Measurements from ENCODE around the gene RIMBP2.

Gene RIMBP2

DNA sequence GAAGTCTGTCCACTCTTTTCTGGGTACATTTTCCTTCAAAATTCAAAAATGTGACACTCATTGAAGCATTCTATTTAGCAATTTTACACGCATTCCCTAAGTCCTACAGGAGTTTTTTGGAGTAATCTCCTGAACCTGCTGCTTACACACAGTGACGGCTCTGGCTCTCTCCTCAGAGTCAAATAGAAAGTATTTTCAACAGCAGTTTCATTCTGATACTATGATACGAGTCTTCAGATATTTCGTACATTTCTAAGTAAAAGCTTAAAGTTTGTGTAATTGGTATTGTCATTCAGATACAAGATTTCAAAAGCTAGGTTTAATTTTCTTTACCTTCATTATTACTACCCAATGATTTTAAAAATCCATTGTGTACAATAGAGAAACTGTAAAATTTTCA, 342.0 kb downstream of the RIMBP2 start:
- no peaks in the 10 kb centered on the region for H3K27me3 ChIP-seq (ENCODE audit: control insufficient read depth, insufficient read depth, low read length, poor library complexity, severe bottlenecking)
- 97 to 98% methylated on average over 2 to 3 of the region's 4 CpGs for WGBS, 2 experiments
- H3K4me1 ChIP-seq (ENCODE audit: control insufficient read depth, insufficient read depth, low read length): no peaks in the 10 kb centered on the region
- no peak overlapping the region for H3K4me3 ChIP-seq (ENCODE audit: insufficient read depth, low read depth, low read length)
- H3K36me3 ChIP-seq (ENCODE audit: control insufficient read depth, insufficient read depth, low read length): no peaks in the 10 kb centered on the region
- H3K9me3 ChIP-seq (ENCODE audit: control insufficient read depth, low read length): no peaks in the 10 kb centered on the region
- no peak overlapping the region for H3K27ac ChIP-seq (ENCODE audit: insufficient read depth, low read depth, low read length, poor library complexity, severe bottlenecking)

DNA sequence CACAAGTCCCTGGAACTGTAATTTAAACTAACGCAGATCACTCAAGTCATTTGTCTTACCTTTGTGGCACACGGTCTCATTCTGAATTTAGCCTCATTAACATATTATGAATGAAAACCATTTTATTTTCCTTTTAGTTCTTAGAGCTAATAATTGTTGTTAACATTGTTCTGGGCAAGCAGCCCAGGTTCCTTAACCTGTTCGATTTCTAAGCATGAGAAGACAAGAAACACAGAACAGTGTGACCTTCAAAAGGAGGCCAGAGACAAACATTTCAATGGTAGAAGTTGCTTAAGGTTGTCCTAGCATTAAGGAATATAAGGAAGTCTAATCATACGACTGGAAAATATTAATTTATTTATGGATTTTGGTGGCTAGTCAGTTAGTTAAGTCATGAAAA, 343.2 kb downstream of the RIMBP2 start:
- no peak overlapping the region for H3K27ac ChIP-seq (ENCODE audit: insufficient read depth, low read depth, low read length, poor library complexity, severe bottlenecking)
- no peaks in the 10 kb centered on the region for H3K9me3 ChIP-seq (ENCODE audit: control insufficient read depth, low read length)
- H3K4me3 ChIP-seq (ENCODE audit: insufficient read depth, low read depth, low read length): no peak overlapping the region
- 84 to 93% methylated on average over 4 of the region's 4 CpGs for WGBS, 2 experiments
- H3K36me3 ChIP-seq (ENCODE audit: control insufficient read depth, insufficient read depth, low read length): no peaks in the 10 kb centered on the region
- no peaks in the 10 kb centered on the region for H3K27me3 ChIP-seq (ENCODE audit: control insufficient read depth, insufficient read depth, low read length, poor library complexity, severe bottlenecking)
- H3K4me1 ChIP-seq (ENCODE audit: control insufficient read depth, insufficient read depth, low read length): no peaks in the 10 kb centered on the region

DNA sequence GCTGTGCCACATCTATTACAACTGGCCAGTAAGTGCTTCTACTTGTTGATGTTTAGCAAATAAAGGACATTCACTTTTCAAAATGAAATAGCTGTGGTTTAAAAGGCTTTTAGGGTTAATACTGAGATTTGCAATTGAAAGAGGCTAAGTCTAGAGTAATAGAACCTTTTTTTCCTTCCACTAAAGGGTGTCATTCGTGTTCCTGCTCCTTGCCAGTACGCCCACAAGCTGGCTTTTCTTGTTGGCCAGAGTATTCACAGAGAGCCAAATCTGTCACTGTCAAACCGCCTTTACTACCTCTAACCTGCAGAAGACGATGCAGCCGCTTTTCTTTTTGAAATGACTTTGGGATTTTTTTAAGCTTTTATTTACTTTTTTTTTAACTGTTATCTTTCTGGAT, 344.8 kb downstream of the RIMBP2 start:
- Histone ChIP-seq H3K27ac (ENCODE audit: insufficient read depth, low read depth, low read length, poor library complexity, severe bottlenecking) (no peak overlapping the region), H3K4me1 (ENCODE audit: control insufficient read depth, insufficient read depth, low read length) (no peaks in the 10 kb centered on the region), H3K9me3 (ENCODE audit: control insufficient read depth, low read length) (no peaks in the 10 kb centered on the region), H3K36me3 (ENCODE audit: control insufficient read depth, insufficient read depth, low read length) (no peaks in the 10 kb centered on the region), H3K27me3 (ENCODE audit: control insufficient read depth, insufficient read depth, low read length, poor library complexity, severe bottlenecking) (no peaks in the 10 kb centered on the region), H3K4me3 (ENCODE audit: insufficient read depth, low read depth, low read length) (no peak overlapping the region)
- 44 to 59% methylated on average over 3 to 5 of the region's 5 CpGs for WGBS, 2 experiments

DNA sequence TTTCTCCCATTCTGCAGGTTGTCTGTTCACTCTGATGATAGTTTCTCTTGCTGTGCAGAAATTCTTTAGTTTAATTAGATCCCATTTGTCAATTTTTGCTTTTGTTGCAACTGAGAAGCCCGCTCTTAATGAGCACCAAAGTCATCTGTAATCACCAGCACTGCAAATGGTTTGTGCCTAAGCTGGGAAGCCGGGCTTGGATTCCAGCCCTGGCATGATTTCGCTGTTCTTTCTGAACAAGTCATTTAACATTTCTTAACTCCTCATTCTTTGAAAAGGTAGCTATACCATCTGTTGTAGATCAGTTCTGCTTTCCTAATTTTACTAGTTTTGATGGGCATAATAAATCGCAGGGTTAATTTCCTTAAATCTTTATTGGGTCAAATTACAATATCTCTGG, 346.3 kb downstream of the RIMBP2 start:
- no peaks in the 10 kb centered on the region for H3K9me3 ChIP-seq (ENCODE audit: control insufficient read depth, low read length)

DNA sequence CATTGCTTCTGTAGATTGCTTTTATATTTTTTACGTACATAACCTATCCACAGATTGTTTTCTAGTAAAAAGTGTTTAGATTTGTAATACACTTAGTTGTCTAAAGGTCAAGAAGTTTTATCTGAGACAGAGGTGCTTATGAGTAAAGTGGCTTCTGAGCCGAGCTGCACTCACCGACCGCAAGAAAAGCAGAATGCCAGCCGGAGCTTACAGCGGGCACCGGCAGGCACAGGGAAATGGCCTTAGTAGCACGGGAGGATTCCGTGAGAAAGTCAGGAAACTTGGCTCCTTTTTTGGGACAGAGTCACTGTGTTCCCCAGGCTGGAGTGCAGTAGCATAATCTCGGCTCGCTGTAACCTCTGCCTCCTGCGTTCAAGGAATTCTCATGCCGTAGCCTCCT, 348.6 kb downstream of the RIMBP2 start:
- Histone ChIP-seq H3K36me3 (ENCODE audit: control insufficient read depth, insufficient read depth, low read length) (no peaks in the 10 kb centered on the region), H3K9me3 (ENCODE audit: control insufficient read depth, low read length) (no peaks in the 10 kb centered on the region), H3K4me1 (ENCODE audit: control insufficient read depth, insufficient read depth, low read length) (no peaks in the 10 kb centered on the region), H3K4me3 (ENCODE audit: insufficient read depth, low read depth, low read length) (no peak overlapping the region), H3K27me3 (ENCODE audit: control insufficient read depth, insufficient read depth, low read length, poor library complexity, severe bottlenecking) (no peaks in the 10 kb centered on the region), H3K27ac (ENCODE audit: insufficient read depth, low read depth, low read length, poor library complexity, severe bottlenecking) (no peak overlapping the region)
- 87 to 88% methylated on average over 12 of the region's 13 CpGs for WGBS, 2 experiments

More for the DNA sequence above, 346.3 kb downstream of the RIMBP2 start:
- H3K27me3 ChIP-seq (ENCODE audit: control insufficient read depth, insufficient read depth, low read length, poor library complexity, severe bottlenecking): no peaks in the 10 kb centered on the region
- no peak overlapping the region for H3K4me3 ChIP-seq (ENCODE audit: insufficient read depth, low read depth, low read length)
- H3K4me1 ChIP-seq (ENCODE audit: control insufficient read depth, insufficient read depth, low read length): no peaks in the 10 kb centered on the region
- H3K27ac ChIP-seq (ENCODE audit: insufficient read depth, low read depth, low read length, poor library complexity, severe bottlenecking): no peak overlapping the region
- no peaks in the 10 kb centered on the region for H3K36me3 ChIP-seq (ENCODE audit: control insufficient read depth, insufficient read depth, low read length)
- WGBS, 2 experiments: 95 to 97% methylated on average over 4 of the region's 4 CpGs

DNA sequence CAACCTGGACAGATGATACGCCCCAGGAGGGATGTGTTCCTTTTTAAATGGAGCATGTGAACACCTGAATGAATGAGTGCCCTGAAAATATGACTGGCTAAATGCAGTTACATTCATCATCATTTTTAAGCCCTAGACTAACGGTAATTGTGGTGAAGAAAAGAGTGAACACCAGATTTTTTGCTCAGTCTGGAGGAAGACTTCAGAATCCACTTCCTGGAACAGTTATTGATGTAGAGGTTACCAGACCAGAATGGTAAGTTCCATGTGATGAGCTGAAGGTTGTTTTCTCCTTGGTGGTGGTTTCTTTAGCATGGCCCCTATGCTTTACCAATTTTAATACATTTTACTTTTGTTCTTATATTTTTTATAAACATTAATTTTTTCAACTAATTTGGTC, 349.1 kb downstream of the RIMBP2 start:
- WGBS, 2 experiments: 100% methylated on average over 2 of the region's 2 CpGs
- Histone ChIP-seq H3K27me3 (ENCODE audit: control insufficient read depth, insufficient read depth, low read length, poor library complexity, severe bottlenecking) (no peaks in the 10 kb centered on the region), H3K4me3 (ENCODE audit: insufficient read depth, low read depth, low read length) (no peak overlapping the region), H3K9me3 (ENCODE audit: control insufficient read depth, low read length) (no peaks in the 10 kb centered on the region), H3K27ac (ENCODE audit: insufficient read depth, low read depth, low read length, poor library complexity, severe bottlenecking) (no peak overlapping the region), H3K36me3 (ENCODE audit: control insufficient read depth, insufficient read depth, low read length) (no peaks in the 10 kb centered on the region), H3K4me1 (ENCODE audit: control insufficient read depth, insufficient read depth, low read length) (no peaks in the 10 kb centered on the region)

DNA sequence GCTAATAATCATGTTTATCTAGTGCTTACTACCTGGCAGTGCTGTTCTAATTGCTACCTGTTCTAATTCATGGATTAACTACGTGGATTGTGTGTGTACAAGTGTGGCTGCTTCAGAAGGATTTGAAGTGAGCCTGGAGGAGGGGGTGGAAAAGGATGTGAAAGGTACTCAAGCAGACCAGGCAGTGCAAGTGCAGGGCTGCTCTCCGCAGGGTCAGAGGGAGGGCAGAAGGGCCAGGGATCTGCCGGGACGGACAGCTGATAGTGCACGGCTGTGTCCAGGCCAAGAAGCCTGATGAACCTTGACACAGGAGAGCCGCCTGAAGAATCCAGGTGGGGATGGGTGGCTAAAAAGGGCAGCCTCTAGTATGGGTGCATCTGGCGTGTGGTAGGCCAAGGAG, 349.9 kb downstream of the RIMBP2 start:
- no peaks in the 10 kb centered on the region for H3K9me3 ChIP-seq (ENCODE audit: control insufficient read depth, low read length)
- WGBS, 2 experiments: 93% methylated on average over 7 of the region's 7 CpGs
- no peaks in the 10 kb centered on the region for H3K36me3 ChIP-seq (ENCODE audit: control insufficient read depth, insufficient read depth, low read length)
- H3K4me1 ChIP-seq (ENCODE audit: control insufficient read depth, insufficient read depth, low read length): no peaks in the 10 kb centered on the region
- H3K4me3 ChIP-seq (ENCODE audit: insufficient read depth, low read depth, low read length): no peak overlapping the region
- no peak overlapping the region for H3K27ac ChIP-seq (ENCODE audit: insufficient read depth, low read depth, low read length, poor library complexity, severe bottlenecking)
- H3K27me3 ChIP-seq (ENCODE audit: control insufficient read depth, insufficient read depth, low read length, poor library complexity, severe bottlenecking): no peaks in the 10 kb centered on the region

DNA sequence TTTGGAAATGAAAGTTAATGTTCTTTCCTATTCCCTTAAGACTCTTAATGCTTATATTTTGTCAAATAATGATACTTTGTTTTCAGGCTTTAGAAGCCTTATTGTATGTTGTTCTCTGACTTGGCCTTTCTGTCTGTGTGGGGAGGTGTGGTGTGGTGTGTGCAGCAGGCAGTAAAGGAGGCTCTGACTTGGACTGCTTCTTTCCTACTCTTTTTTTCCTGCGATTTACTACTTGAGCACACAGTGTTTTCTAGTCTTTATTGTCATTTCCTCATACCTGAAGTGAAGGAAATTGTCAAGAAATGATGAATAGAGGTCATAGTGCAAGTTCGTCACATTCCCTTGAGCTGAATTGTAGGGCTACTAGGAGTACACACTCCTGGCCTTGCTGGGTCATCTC, 351.5 kb downstream of the RIMBP2 start:
- Histone ChIP-seq H3K4me3 (ENCODE audit: insufficient read depth, low read depth, low read length) (no peak overlapping the region), H3K27ac (ENCODE audit: insufficient read depth, low read depth, low read length, poor library complexity, severe bottlenecking) (no peak overlapping the region), H3K36me3 (ENCODE audit: control insufficient read depth, insufficient read depth, low read length) (no peaks in the 10 kb centered on the region), H3K4me1 (ENCODE audit: control insufficient read depth, insufficient read depth, low read length) (no peaks in the 10 kb centered on the region), H3K9me3 (ENCODE audit: control insufficient read depth, low read length) (no peaks in the 10 kb centered on the region), H3K27me3 (ENCODE audit: control insufficient read depth, insufficient read depth, low read length, poor library complexity, severe bottlenecking) (no peaks in the 10 kb centered on the region)
- 93% methylated on average over 1 of the region's 2 CpGs for WGBS, 2 experiments

DNA sequence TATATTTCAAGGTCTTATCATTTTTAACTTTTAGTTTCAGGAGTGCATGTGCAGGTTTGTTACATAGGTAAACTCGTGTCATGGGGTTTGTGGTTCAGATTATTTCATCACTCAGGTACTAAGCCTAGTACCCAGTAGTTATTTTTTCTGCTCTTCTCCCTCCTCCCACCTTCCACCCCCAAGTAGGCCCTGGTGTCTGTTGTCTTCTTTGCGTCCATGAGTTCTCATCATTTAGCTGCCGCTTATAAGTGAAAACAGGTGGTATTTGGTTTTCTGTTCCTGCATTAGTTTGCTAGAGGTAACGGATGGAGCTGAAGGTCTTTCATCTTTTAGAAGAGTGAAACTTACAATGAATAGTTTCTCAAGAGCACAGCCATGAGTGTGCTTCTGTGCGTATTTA, 354.0 kb downstream of the RIMBP2 start:
- WGBS, 2 experiments: 95 to 97% methylated on average over 5 of the region's 5 CpGs
- Histone ChIP-seq H3K27me3 (ENCODE audit: control insufficient read depth, insufficient read depth, low read length, poor library complexity, severe bottlenecking) (no peaks in the 10 kb centered on the region), H3K9me3 (ENCODE audit: control insufficient read depth, low read length) (no peaks in the 10 kb centered on the region), H3K4me1 (ENCODE audit: control insufficient read depth, insufficient read depth, low read length) (no peaks in the 10 kb centered on the region), H3K36me3 (ENCODE audit: control insufficient read depth, insufficient read depth, low read length) (no peaks in the 10 kb centered on the region), H3K4me3 (ENCODE audit: insufficient read depth, low read depth, low read length) (no peak overlapping the region), H3K27ac (ENCODE audit: insufficient read depth, low read depth, low read length, poor library complexity, severe bottlenecking) (no peak overlapping the region)

DNA sequence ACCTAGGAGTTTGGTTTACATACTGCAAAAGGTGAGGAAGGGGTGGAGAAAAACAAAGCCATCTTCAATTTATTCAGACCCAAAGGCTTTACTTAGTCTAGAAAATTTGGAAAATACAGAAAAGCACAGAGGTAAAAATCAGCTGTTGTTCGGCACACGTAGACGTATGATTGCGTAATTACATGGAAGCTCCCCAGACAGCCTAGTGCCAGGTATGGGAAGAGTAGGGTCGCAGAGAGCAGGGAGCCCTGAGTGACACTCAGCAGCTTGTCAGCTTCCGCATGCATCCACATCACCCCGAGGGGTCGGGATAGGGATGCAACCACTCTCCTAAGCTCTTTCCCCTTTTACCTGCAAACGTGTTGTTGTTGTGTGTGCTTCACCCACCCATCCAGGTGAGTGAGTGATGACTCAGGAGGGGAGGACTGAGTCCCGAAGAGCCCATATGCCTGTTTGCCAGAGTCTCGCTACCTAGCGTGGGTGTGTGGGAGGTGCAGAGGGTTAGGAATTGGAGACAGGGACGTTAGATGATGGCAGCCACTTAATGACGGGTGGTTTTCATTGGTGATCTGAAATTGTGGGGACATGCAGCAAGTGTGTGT, 358.3 kb downstream of the RIMBP2 start:
- Histone ChIP-seq H3K4me3 (ENCODE audit: insufficient read depth, low read depth, low read length) (no peak overlapping the region), H3K4me1 (ENCODE audit: control insufficient read depth, insufficient read depth, low read length) (no peaks in the 10 kb centered on the region), H3K9me3 (ENCODE audit: control insufficient read depth, low read length) (no peaks in the 10 kb centered on the region), H3K36me3 (ENCODE audit: control insufficient read depth, insufficient read depth, low read length) (no peaks in the 10 kb centered on the region), H3K27me3 (ENCODE audit: control insufficient read depth, insufficient read depth, low read length, poor library complexity, severe bottlenecking) (no peaks in the 10 kb centered on the region), H3K27ac (ENCODE audit: insufficient read depth, low read depth, low read length, poor library complexity, severe bottlenecking) (no peak overlapping the region)
- 73 to 76% methylated on average over 14 of the region's 14 CpGs for WGBS, 2 experiments

DNA sequence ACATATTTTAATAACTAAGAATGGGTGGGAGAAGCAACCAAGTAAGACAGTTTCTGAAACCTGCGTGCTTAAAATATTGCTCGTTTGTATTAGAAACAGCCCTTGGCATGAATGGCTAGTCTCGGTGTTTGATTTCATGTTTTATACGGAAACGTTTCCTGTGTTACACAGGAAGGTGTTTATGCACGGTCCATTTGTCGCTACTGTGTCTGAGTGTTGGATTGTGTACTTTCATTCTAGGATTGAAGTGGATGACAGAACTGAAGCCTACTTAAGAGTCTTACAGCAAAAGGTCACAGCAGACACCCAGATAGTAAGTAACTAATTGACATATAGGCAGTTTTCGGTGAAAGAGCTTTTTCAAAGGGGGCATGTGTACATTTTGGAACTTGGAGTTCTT, 358.9 kb downstream of the RIMBP2 start:
- Histone ChIP-seq H3K4me1 (ENCODE audit: control insufficient read depth, insufficient read depth, low read length) (no peaks in the 10 kb centered on the region), H3K36me3 (ENCODE audit: control insufficient read depth, insufficient read depth, low read length) (no peaks in the 10 kb centered on the region)
- WGBS, 2 experiments: 93 to 95% methylated on average over 8 of the region's 8 CpGs

More for the DNA sequence above, 358.9 kb downstream of the RIMBP2 start:
- H3K9me3 ChIP-seq (ENCODE audit: control insufficient read depth, low read length): no peaks in the 10 kb centered on the region
- H3K27ac ChIP-seq (ENCODE audit: insufficient read depth, low read depth, low read length, poor library complexity, severe bottlenecking): no peak overlapping the region
- H3K27me3 ChIP-seq (ENCODE audit: control insufficient read depth, insufficient read depth, low read length, poor library complexity, severe bottlenecking): no peaks in the 10 kb centered on the region
- no peak overlapping the region for H3K4me3 ChIP-seq (ENCODE audit: insufficient read depth, low read depth, low read length)

Measured in ectodermal cell (in vitro differentiated cells).